ENCODE measurements around the gene MT1M.
"Not testable (repeated sequence)": the region's sequence is repeated elsewhere in the genome, so short reads cannot be mapped to it uniquely, and the experiment has no call there.

MT1M gene

DNA sequence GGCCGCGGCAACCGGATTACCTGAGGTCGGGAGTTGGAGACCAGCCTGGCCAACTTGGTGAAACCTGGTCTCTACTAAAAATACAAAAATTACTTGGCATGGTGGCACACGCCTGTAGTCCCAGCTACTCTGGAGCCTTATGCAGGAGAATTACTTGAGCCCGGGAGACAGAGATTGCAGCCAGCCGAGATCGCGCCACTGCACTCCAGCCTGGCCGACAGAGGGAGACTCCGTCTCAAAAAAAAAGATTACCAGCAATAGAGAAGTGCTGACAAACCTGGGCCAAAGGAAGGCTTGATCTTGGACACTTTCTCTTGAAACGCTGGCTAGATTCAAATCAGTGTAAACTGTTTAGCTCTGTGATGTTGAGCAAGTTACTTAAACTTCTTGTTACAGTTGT is 41.5 kb downstream of the MT1M start:
- DNase-seq (ENCODE audit: low read depth in 1 of 2, low spot score in 1 of 2): no peak

GRCh38 chr16:56674570-56674969 is 42.1 kb downstream of the MT1M start:
- not testable (repeated sequence) for DNase-seq (ENCODE audit: low read depth in 1 of 2, low spot score in 1 of 2)

DNA sequence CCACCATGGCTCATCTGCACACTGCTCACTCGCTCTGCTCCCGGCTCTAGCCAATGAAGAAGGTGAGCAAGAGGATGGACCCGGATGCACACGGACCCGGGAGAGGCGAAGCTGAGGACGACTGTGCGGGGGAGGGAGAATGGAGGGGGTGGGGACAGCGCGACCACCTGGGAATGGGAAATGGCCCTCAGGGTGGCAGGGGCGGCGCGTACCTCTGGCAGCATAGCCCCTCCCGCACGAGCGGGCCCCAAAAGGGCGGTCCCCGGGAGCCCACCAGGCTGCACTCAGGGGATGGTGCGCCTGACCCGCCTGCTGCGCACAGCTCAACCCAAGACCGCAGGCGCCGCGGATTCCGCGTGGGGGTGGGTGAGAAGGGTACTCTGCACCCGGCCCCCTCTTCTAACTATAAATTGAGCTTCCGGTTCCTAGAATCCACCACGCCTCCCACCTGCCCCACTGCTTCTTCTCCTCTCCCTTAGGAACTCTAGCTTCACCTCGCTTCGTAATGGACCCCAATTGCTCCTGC is 43.3 kb downstream of the MT1M start:
- DNase-seq (ENCODE audit: low read depth in 1 of 2, low spot score in 1 of 2): peak in 1 of 2 donors; percentile 46

DNA sequence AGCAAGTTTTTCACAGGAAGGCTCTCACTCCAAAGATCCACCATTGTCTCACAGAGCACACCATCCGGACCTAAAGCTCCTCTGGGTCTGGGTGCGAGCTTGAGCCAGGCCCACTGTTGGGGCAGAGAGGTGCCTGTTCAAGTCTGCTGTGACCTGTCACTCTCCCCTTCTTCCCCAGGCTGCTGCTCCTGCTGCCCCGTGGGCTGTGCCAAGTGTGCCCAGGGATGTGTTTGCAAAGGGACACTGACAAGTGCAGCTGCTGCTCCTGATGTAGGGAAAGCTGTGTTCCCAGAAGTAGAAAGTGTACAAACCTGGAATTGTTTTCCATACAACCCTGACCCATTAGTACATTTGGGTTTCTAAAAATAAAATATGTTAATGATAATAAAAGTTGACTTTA is 45.0 kb downstream of the MT1M start:
- DNase-seq (ENCODE audit: low read depth in 1 of 2, low spot score in 1 of 2): no peak

GRCh38 chr16:56679078-56679730 is 46.7 kb downstream of the MT1M start:
- DNase-seq (ENCODE audit: low read depth in 1 of 2, low spot score in 1 of 2): no peak

DNA sequence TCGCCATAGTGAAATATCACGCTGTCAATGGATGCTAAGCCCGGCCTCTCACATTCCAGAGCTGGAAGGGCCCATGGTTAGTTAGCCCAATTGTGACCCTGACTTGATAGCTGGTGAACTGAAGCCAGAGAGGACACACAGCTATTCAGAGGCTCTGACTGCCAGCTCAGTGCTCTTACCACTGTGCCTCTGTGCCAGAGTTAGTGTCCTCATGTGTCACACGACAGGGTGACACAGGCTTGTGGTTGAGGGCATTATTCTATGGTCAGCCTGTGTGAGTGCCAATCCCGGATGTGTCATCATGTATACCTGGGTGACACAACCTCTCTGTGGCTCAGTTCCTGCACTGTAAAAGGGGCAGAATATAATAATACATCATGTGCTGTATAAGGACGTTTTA is 47.4 kb downstream of the MT1M start:
- DNase-seq (ENCODE audit: low read depth in 1 of 2, low spot score in 1 of 2): no peak

DNA sequence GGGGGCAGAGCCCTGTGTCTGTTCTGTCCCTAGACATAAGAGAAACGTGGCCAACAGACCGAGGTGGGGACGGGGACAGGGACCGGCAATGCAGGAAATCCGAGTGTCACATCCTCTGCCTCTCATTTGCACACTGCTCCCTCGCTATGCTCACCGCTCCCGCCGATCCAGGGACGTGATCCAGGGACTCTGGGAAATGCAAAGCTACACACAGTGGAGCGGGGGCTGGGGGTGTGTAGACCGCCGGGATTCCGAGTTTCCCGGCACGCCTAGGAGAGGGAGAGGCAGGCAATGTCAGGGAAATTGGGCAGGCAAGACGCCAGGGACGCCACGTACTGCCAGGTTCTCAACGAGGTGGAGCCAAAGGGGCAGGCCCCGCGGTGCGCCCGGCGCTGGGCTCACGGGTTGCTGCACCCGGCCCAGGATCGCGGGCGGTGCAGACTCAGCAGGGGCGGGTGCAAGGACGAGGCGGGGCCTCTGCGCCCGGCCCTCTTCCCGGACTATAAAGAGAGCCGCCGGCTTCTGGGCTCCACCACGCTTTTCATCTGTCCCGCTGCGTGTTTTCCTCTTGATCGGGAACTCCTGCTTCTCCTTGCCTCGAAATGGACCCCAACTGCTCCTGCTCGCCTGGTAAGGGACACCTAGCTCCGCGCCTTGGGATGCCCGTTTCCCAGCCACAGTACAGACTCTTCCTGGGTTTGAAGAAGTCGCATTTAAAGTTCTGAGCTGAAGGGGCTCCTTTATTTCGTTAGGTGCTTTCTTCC is 49.7 kb downstream of the MT1M start, which contains the start of gene MT1X:
TSS of gene MT1X (plus strand) at position 532 of the 764 bp plus-strand sequence. CDS start at position 603, 71 bp downstream.
- DNase-seq (ENCODE audit: low read depth in 1 of 2, low spot score in 1 of 2): peak; percentile 72 to 91

DNA sequence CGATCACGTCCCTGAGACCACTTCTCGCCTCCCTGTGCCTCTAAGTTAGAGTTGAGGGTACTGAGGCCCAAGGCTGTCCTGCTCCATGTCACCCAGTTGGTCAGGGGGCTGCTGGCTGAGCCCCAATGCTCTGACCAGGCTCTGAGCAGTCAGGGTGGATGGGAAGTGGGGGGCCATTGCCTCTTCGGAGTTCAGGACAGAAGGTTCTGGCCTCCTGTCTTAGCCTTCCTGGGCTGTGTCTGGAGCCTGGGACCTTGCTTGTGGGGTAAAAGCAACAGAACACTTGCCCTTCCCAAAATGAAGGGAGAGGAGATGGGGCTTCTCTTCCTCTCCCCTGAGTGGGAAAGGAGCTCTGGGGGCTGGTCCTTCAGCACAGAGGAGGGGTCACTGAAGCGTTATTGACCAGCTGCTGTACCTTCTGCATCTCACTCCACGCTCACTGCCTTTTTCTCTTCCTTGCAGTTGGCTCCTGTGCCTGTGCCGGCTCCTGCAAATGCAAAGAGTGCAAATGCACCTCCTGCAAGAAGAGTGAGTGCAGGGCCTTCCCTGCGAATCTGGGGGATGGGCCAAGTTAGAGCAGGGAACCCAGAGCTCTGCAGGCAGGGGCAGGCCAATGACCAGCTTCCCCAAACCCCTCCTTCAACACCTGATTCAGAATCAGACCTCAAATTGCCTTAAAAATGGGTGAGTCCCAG is 50.4 kb downstream of the MT1M start:
- DNase-seq (ENCODE audit: low read depth in 1 of 2, low spot score in 1 of 2): no peak

Measured in stimulated activated CD4-positive, alpha-beta T cell treated with anti-CD3 and anti-CD28 coated beads, Interleukin-15, amount 100 ng/mL, for 1 hour (primary cell).